ENCODE measurements around the gene CORO2B.
"Not testable (repeated sequence)": the region's sequence is repeated elsewhere in the genome, so short reads cannot be mapped to it uniquely, and the experiment has no call there.

The CORO2B gene

DNA sequence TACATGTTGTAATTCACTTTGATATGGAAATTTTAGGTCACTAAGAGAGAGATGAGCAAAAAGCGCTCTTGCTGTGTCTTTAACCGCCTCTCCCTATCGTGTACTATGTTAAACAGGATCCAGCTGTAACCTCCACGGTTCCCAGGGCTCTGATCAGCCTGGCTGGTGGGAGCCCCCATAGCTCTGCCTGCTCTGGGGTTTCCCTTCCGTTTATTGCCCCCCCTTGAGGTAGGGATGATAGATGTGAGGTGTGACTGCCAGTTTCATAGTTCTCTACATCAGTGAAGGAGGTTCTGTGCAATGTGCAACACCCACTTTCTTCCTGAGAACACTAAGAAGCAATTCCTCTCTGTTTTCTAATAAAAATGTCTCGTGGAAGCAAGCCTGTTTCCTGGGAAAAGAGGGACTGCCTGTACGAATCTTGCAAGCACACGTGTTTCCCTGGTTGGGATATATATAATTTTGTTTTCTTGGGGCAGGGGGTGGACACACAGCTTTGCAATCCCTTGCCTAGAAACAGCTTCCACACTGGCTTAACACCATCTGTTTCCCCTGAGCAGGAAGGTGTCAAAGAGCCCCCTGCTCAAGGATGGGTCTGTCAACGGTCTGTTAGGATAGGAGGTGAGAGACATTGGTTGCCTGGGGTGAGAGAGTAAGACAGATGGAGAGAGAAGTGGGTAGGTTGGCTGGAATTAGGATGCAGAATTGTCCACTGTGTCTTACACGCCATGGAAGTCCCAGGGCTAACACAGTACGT is 23.8 kb downstream of the CORO2B start:
- H3K9ac ChIP-seq (ENCODE audit: low read length), result no peak overlapping the region
- H3F3A ChIP-seq (ENCODE audit: insufficient read depth), result no peaks in the 10 kb centered on the region
- H3K79me2 ChIP-seq (ENCODE audit: insufficient read depth, low read length), result no peaks in the 10 kb centered on the region
- no peaks in the 10 kb centered on the region for H4K20me1 ChIP-seq (ENCODE audit: low read depth, low read length)
- no peak overlapping the region for H3K4me3 ChIP-seq (ENCODE audit: insufficient read depth, low read length, poor library complexity, severe bottlenecking)
- H3K27ac ChIP-seq (ENCODE audit: low read depth, low read length), result no peak overlapping the region
- H3K4me2 ChIP-seq (ENCODE audit: low read depth, low read length, poor library complexity, severe bottlenecking), result no peak overlapping the region
- H3K36me3 ChIP-seq (ENCODE audit: low read length), result no peaks in the 10 kb centered on the region
- H3K9me2 ChIP-seq (replicated peaks; ENCODE audit: insufficient read depth, low read length), result no peaks in the 10 kb centered on the region
- no peaks in the 10 kb centered on the region for H3K27me3 ChIP-seq (ENCODE audit: low read length)
- H3K9me3 ChIP-seq (ENCODE audit: insufficient read depth, low read length), result no peaks in the 10 kb centered on the region
- no peak overlapping the region for H2AFZ ChIP-seq (ENCODE audit: low read depth, low read length, severe bottlenecking)
- TF ChIP-seq, protein P1, sequence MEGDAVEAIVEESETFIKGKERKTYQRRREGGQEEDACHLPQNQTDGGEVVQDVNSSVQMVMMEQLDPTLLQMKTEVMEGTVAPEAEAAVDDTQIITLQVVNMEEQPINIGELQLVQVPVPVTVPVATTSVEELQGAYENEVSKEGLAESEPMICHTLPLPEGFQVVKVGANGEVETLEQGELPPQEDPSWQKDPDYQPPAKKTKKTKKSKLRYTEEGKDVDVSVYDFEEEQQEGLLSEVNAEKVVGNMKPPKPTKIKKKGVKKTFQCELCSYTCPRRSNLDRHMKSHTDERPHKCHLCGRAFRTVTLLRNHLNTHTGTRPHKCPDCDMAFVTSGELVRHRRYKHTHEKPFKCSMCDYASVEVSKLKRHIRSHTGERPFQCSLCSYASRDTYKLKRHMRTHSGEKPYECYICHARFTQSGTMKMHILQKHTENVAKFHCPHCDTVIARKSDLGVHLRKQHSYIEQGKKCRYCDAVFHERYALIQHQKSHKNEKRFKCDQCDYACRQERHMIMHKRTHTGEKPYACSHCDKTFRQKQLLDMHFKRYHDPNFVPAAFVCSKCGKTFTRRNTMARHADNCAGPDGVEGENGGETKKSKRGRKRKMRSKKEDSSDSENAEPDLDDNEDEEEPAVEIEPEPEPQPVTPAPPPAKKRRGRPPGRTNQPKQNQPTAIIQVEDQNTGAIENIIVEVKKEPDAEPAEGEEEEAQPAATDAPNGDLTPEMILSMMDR (IDR thresholded peaks at IDR 0.05; ENCODE audit: insufficient read depth, low read length, poor library complexity, severe bottlenecking), result no peak
- no peak for TF ChIP-seq EZH2phosphoT487 (conservative IDR thresholded peaks at IDR 0.05; ENCODE audit: low read length)

GRCh38 chr15:68603216-68603595 is 24.4 kb downstream of the CORO2B start:
- H3K36me3 ChIP-seq (ENCODE audit: low read length), result no peaks in the 10 kb centered on the region
- TF ChIP-seq, protein P1 (IDR thresholded peaks at IDR 0.05; ENCODE audit: insufficient read depth, low read length, poor library complexity, severe bottlenecking), result no peak
- TF ChIP-seq EZH2phosphoT487 (conservative IDR thresholded peaks at IDR 0.05; ENCODE audit: low read length), result no peak
- H3K27ac ChIP-seq (ENCODE audit: low read depth, low read length), result no peak overlapping the region
- no peaks in the 10 kb centered on the region for H3K79me2 ChIP-seq (ENCODE audit: insufficient read depth, low read length)
- no peaks in the 10 kb centered on the region for H3K27me3 ChIP-seq (ENCODE audit: low read length)
- H3K9ac ChIP-seq (ENCODE audit: low read length), result no peak overlapping the region
- H4K20me1 ChIP-seq (ENCODE audit: low read depth, low read length), result no peaks in the 10 kb centered on the region
- H3K4me2 ChIP-seq (ENCODE audit: low read depth, low read length, poor library complexity, severe bottlenecking), result no peak overlapping the region
- H3K9me2 ChIP-seq (replicated peaks; ENCODE audit: insufficient read depth, low read length), result no peaks in the 10 kb centered on the region
- no peaks in the 10 kb centered on the region for H3K9me3 ChIP-seq (ENCODE audit: insufficient read depth, low read length)
- no peaks in the 10 kb centered on the region for H3F3A ChIP-seq (ENCODE audit: insufficient read depth)
- no peak overlapping the region for H3K4me3 ChIP-seq (ENCODE audit: insufficient read depth, low read length, poor library complexity, severe bottlenecking)
- H2AFZ ChIP-seq (ENCODE audit: low read depth, low read length, severe bottlenecking), result no peak overlapping the region

DNA sequence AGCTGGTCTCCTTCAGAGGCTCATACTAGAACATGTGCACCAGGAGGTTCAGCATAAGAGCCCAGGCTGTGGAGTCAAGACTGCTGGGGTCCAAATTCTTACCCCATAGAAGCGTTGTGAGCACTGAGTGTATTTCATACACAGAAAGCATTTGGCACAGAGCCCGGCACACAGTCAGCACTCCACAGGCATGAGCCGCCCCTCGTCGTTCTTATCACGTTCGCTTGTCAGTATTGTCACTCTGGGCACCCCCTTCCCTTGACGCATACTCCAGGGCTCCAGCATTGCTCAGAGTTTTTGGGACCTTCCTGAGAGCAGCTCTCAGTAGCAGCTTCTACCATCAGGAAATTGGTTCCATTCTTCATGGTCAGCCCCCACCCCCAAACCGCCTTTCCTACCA is 25.2 kb downstream of the CORO2B start:
- H3K36me3 ChIP-seq (ENCODE audit: low read length), result no peaks in the 10 kb centered on the region
- H3K9me3 ChIP-seq (ENCODE audit: insufficient read depth, low read length), result no peaks in the 10 kb centered on the region
- H3K27ac ChIP-seq (ENCODE audit: low read depth, low read length), result no peak overlapping the region
- H3K4me2 ChIP-seq (ENCODE audit: low read depth, low read length, poor library complexity, severe bottlenecking), result no peak overlapping the region
- no peak overlapping the region for H3K9ac ChIP-seq (ENCODE audit: low read length)
- no peaks in the 10 kb centered on the region for H3K27me3 ChIP-seq (ENCODE audit: low read length)
- no peak overlapping the region for H2AFZ ChIP-seq (ENCODE audit: low read depth, low read length, severe bottlenecking)
- no peak overlapping the region for H3K4me3 ChIP-seq (ENCODE audit: insufficient read depth, low read length, poor library complexity, severe bottlenecking)
- no peaks in the 10 kb centered on the region for H3F3A ChIP-seq (ENCODE audit: insufficient read depth)
- H3K9me2 ChIP-seq (replicated peaks; ENCODE audit: insufficient read depth, low read length), result no peaks in the 10 kb centered on the region
- H3K79me2 ChIP-seq (ENCODE audit: insufficient read depth, low read length), result no peaks in the 10 kb centered on the region
- no peaks in the 10 kb centered on the region for H4K20me1 ChIP-seq (ENCODE audit: low read depth, low read length)
- TF ChIP-seq, protein P1 (IDR thresholded peaks at IDR 0.05; ENCODE audit: insufficient read depth, low read length, poor library complexity, severe bottlenecking), result no peak
- TF ChIP-seq EZH2phosphoT487 (conservative IDR thresholded peaks at IDR 0.05; ENCODE audit: low read length), result no peak

DNA sequence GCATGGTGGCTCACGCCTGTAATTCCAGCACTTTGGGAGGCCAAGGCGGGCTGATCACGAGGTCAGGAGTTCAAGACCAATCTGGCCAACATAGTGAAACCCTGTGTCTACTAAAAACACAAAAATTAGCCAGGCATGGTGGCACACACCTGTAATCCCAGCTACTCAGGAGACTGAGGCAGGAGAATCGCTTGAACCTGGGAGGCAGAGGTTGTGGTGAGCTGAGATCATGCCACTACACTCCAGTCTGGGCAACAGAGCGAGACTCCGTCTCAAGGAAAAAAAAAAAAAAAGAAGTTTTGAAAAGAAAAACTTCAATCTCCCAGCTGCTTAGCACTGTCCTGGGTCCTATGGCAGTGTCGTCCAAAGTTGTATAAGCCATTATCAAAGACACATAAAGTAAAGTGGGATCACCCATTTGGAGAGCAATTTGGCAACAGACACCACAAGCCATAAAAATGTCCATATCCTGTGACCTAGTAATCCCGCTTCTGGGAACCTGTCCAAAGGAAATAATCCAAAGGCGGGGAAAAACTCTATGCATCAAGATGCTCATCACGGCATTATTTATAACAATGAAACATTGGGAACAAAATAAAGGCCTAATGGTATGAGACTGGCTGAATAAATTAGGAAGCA is 26.2 kb downstream of the CORO2B start:
- not testable (repeated sequence) for H4K20me1 ChIP-seq (ENCODE audit: low read depth, low read length); H3K36me3 ChIP-seq (ENCODE audit: low read length); H3K27me3 ChIP-seq (ENCODE audit: low read length); H3K4me3 ChIP-seq (ENCODE audit: insufficient read depth, low read length, poor library complexity, severe bottlenecking); H3K9me2 ChIP-seq (replicated peaks; ENCODE audit: insufficient read depth, low read length); H3K4me2 ChIP-seq (ENCODE audit: low read depth, low read length, poor library complexity, severe bottlenecking); H2AFZ ChIP-seq (ENCODE audit: low read depth, low read length, severe bottlenecking); H3F3A ChIP-seq (ENCODE audit: insufficient read depth); H3K79me2 ChIP-seq (ENCODE audit: insufficient read depth, low read length); H3K27ac ChIP-seq (ENCODE audit: low read depth, low read length); H3K9me3 ChIP-seq (ENCODE audit: insufficient read depth, low read length); H3K9ac ChIP-seq (ENCODE audit: low read length)
